AG09319 (cell line): ENCODE measurements around the gene PRICKLE2.

Experiments
- DNase-seq: peaks from one replicate; pipeline ENCODE4 v3.0.0-alpha.2; 2010; ENCODE audit warnings: low read depth; ENCODE audit errors: extremely low read depth
- TF ChIP-seq, protein P1 (sequence below): IDR thresholded peaks from 2 replicates; pipeline ENCODE4 v1.5.1; 2011; ENCODE audit warnings: low read depth, mild to moderate bottlenecking, inconsistent platforms, low read length, moderate library complexity

Gene PRICKLE2

DNA sequence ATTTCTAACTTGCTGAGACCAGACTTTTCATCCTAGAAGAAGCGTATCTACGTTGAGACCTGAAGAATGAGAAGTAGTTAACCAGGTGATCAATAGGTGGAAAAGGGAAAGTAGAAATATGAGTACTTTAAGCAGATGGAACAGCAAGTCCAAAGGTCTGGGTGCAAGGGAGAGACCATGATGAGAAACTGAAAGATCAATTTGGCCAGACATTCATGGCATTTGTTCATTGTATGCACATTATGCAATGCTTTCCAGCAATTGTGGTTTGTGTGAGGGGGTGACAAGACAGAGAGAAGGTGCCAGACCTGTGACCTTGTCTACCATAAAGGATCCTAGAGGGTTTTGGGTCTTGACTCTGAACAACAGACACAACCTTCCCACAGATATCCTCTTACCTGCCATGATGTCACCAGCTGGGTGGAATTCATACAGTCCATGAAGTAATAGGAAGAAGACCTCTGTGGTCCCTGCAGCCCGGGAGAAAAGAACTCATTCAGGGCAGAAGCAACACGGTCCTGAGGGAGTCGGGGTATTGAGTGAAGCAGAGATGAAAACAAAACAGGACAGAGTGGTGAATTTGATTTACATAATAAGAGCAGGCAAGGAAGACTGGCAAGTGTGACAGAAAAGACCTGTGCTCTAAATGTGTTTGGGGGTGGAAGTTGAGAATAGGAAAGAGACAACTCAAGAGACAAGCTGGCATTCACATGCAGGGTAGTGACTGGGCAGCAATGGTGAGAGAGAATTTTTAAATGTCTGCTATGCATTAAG, 138.6 kb downstream of the PRICKLE2 start:
- DNase-seq: no peak
- TF ChIP-seq, protein P1, sequence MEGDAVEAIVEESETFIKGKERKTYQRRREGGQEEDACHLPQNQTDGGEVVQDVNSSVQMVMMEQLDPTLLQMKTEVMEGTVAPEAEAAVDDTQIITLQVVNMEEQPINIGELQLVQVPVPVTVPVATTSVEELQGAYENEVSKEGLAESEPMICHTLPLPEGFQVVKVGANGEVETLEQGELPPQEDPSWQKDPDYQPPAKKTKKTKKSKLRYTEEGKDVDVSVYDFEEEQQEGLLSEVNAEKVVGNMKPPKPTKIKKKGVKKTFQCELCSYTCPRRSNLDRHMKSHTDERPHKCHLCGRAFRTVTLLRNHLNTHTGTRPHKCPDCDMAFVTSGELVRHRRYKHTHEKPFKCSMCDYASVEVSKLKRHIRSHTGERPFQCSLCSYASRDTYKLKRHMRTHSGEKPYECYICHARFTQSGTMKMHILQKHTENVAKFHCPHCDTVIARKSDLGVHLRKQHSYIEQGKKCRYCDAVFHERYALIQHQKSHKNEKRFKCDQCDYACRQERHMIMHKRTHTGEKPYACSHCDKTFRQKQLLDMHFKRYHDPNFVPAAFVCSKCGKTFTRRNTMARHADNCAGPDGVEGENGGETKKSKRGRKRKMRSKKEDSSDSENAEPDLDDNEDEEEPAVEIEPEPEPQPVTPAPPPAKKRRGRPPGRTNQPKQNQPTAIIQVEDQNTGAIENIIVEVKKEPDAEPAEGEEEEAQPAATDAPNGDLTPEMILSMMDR: no peak

DNA sequence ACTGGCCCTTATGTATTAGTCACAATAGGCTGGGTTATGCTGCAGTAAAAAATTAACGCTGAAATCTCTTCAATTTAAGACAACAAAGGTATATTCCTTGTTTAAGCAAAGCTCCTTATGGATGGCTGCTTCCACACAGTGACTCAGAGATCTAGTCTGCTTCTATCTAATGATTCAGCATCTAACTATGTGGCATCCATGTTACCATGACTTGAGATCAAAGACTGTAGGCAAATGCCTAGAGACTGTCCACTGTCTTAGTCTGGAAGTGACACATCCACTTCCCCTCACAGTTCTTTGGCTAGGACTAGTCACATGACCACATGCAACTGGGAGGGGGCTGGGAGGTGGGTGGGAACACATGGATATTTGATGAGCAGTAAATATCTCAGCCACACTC, 140.6 kb downstream of the PRICKLE2 start:
- DNase-seq: no peak
- TF ChIP-seq, protein P1: no peak

DNA sequence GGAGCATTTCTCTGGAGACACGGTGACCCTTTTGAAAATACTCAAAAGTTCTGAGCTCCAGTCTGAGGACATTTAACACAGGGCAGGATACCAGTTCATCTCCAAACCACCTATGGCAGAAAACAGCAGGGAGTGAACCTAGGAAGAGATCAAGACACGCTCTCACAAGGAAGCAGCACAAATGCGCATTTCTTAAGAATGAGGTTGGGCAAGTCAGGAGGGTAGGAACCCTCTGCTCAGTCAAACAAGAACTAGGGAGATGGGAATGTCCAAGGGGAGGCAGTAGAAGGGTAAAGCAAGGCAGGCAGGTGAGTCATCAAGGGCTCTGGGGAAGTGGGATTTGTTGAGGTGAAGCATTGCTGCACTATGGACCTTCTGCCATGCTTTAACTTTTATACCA, 141.7 kb downstream of the PRICKLE2 start:
- TF ChIP-seq, protein P1: no peak
- no peak for DNase-seq

DNA sequence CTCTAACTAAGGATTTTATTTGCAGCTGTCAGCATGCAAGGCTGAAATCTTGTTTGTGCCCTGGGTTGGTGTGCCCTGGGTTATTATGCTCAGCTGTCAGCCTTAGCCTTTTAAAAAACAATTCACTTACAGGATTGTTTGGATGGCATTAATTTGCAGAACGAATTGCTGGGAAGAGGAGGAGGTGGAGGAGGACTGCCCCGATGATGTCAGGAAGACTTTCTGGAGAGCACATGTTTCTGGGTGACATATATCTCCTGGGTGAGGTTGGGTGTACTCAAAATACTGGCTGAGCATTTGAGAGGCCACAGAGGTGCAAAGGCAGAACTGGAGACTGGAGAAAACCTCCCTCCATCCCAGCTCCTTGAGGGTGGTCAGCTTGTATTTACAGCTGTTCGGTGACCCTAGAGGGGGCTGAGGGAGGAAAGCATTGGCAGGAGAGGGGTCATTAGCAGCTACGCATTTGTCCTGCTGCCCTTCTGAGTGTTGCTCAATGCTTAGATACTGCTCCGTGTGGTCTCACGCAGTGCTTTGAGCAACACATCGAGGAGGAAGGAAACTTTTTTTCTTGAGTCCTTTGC, 142.2 kb downstream of the PRICKLE2 start:
- TF ChIP-seq, protein P1: no peak
- no peak for DNase-seq

DNA sequence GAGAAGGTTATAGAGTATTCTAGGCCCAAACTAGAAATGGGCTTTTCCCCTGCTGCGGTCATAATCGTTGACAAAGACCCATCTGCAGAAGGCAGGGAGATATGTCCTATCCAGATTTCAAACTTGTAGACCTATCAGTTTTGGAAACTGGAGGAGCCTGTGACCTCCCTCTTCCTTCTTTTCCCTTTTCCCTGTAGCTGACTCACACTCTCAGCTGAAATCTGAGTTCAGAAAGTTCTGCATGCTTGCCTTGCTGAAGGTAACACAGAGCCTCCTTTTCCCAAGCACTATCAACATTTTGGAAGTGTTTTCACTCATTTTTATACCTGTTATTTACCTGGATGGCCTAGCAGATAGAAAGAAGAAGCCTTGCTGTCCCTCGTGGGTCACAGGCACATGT, 142.9 kb downstream of the PRICKLE2 start:
- TF ChIP-seq, protein P1: no peak
- no peak for DNase-seq

DNA sequence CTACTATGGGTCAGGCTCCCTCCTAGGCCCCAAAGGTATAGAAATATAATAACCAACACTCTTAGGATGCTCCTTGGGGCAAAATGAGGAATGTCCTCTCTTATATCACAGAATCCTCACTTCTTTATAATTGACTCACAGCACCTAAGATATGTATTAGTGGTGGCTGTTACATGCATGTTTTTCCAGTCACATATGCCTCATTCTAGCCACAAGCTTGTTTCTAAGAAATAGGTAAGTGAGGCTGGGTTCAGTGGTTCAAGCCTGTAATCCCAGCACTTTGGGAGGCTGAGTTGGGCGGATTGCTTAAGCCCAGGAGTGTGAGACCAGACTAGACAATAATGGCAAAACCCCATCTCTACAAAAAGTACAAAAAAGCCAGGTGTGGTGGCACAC, 144.0 kb downstream of the PRICKLE2 start:
- TF ChIP-seq, protein P1: no peak
- no peak for DNase-seq

DNA sequence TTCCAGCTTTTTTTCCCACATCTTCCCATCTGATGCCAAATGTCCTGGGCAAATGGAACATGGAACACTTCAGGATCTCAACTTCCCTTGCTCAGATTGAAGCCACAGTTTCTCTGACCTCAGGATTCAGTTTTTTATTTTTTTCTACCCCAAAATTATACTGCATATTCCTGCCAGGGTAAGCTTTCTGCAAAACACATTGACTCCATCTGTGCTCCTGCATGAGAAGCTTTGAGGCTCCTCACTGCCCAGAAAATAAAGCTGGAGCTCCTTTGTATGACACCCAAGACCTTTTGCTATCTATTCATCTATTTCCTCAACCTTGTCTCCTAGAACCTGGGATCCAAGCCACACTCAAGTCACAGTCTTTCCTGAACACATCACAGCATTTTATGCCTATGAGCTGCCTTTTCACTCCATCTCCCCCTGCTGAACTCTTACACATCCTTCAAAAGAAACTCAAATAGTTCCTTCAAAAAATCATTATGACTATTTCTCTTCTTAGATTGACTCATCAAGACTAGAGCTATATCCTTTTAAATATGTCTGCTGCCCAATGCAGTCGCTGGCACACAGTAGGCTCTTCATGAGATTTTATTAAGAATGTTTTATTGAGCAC, 144.5 kb downstream of the PRICKLE2 start:
- TF ChIP-seq, protein P1: no peak

More for the DNA sequence above, 144.5 kb downstream of the PRICKLE2 start:
- no peak for DNase-seq
